ENCODE data around the gene PACS2.

- TF ChIP-seq CTCF (IDR thresholded peaks at IDR 0.05) (no peak), RCOR1 (IDR thresholded peaks at IDR 0.05; ENCODE audit: low read length) (no peak), POLR2AphosphoS5 (IDR thresholded peaks at IDR 0.05; ENCODE audit: low read depth, low read length) (no peak), NFIC (IDR thresholded peaks at IDR 0.05; ENCODE audit: borderline replicate concordance) (no peak), FOXJ3 (CRISPR knock-in tag; IDR thresholded peaks at IDR 0.05) (no peak), EZH2phosphoT487 (IDR thresholded peaks at IDR 0.05; ENCODE audit: borderline replicate concordance, low read depth) (no peak)
These were observed 35.4 kb downstream of the PACS2 start for GRCh38 chr14:105349992-105350391.

Data from SK-N-SH (cell line).